Large intestine (tissue), 12 donors: ENCODE measurements around the gene SPINK5. TPM values are rescaled to one million over a fixed set of nuclear protein-coding genes. Genes with fewer than 3 reads are reported as not detected.

ENCODE experiments used
- DNase-seq, 2 donors: peaks; one replicate each; pipeline versions ENCODE4 v3.0.0 to v3.0.0-alpha.2; 2013
- H3K27ac ChIP-seq: one replicate; pipeline ENCODE4 v1.5.1; 2013; ENCODE audit warnings: low read length
- H3K27me3 ChIP-seq: 2 replicates; pipeline ENCODE4 v1.6.1; 2013; ENCODE audit warnings: low read length; ENCODE audit not compliant: control insufficient read depth, insufficient read depth
- H3K36me3 ChIP-seq: 2 replicates; pipeline ENCODE4 v1.6.1; 2013; ENCODE audit warnings: low read length; ENCODE audit not compliant: control insufficient read depth, insufficient read depth
- H3K4me1 ChIP-seq: one replicate; pipeline ENCODE4 v1.6.1; 2013; ENCODE audit warnings: low read length; ENCODE audit not compliant: control insufficient read depth, insufficient read depth
- H3K4me3 ChIP-seq: one replicate; pipeline ENCODE4 v1.5.1; 2013; ENCODE audit warnings: low read length
- H3K9me3 ChIP-seq: one replicate; pipeline ENCODE4 v1.6.1; 2013; ENCODE audit warnings: mild to moderate bottlenecking, low read depth, low read length, moderate library complexity; ENCODE audit not compliant: control insufficient read depth
- WGBS: methylation state at CpG from one replicate; pipeline ENCODE4 v1.1.5; 2013; ENCODE audit warnings: low lambda C conversion rate; ENCODE audit not compliant: insufficient coverage; 5-methylcytosine and 5-hydroxymethylcytosine counted together
- long read RNA-seq, 11 donors: transcript quantifications; one replicate each; lab custom pipeline, GENCODE V29; 2026
- polyA plus RNA-seq: library from polyadenylated mRNA; unstranded; fragments of 120-200 nt; gene quantifications from one replicate; pipeline ENCODE4 v1.2.1, GENCODE V29; 2013

The SPINK5 gene, protein sequence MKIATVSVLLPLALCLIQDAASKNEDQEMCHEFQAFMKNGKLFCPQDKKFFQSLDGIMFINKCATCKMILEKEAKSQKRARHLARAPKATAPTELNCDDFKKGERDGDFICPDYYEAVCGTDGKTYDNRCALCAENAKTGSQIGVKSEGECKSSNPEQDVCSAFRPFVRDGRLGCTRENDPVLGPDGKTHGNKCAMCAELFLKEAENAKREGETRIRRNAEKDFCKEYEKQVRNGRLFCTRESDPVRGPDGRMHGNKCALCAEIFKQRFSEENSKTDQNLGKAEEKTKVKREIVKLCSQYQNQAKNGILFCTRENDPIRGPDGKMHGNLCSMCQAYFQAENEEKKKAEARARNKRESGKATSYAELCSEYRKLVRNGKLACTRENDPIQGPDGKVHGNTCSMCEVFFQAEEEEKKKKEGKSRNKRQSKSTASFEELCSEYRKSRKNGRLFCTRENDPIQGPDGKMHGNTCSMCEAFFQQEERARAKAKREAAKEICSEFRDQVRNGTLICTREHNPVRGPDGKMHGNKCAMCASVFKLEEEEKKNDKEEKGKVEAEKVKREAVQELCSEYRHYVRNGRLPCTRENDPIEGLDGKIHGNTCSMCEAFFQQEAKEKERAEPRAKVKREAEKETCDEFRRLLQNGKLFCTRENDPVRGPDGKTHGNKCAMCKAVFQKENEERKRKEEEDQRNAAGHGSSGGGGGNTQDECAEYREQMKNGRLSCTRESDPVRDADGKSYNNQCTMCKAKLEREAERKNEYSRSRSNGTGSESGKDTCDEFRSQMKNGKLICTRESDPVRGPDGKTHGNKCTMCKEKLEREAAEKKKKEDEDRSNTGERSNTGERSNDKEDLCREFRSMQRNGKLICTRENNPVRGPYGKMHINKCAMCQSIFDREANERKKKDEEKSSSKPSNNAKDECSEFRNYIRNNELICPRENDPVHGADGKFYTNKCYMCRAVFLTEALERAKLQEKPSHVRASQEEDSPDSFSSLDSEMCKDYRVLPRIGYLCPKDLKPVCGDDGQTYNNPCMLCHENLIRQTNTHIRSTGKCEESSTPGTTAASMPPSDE
- 0.70 TPM for polyA plus RNA-seq
- long read RNA-seq, donor 1: 0 reads
- long read RNA-seq, donor 2: 0 reads
- long read RNA-seq, donor 3: 0 reads
- long read RNA-seq, donor 4: 0 reads
- long read RNA-seq, donor 5: 0 reads
- long read RNA-seq, donor 6: 0 reads
- long read RNA-seq, donor 7: 0 reads
- long read RNA-seq, donor 8: 0 reads
- long read RNA-seq, donor 9: 0 reads
- long read RNA-seq, donor 10: 0 reads
- long read RNA-seq, donor 11: 0 reads

GRCh38 chr5:148063861-148064260 is at the start of gene SPINK5:
TSS of gene SPINK5 (plus strand) at chr5:148063980. CDS start at chr5:148064045, 65 bp downstream.
- Histone ChIP-seq H3K9me3 (no peaks in the 10 kb centered on the region), H3K36me3 (no peaks in the 10 kb centered on the region), H3K27ac (no peak within 1 kb of the TSS), H3K4me3 (no peak within 1 kb of the TSS), H3K4me1 (no peaks in the 10 kb centered on the region), H3K27me3 (no peaks in the 10 kb centered on the region)
- no peak for DNase-seq
- no CpG with 5 or more reads among the region's 5 CpGs for WGBS

GRCh38 chr5:148014276-148014675 is 49.5 kb upstream of the SPINK5 start:
- Histone ChIP-seq H3K9me3 (no peaks in the 10 kb centered on the region), H3K27ac (no peak overlapping the region), H3K27me3 (no peaks in the 10 kb centered on the region), H3K36me3 (no peaks in the 10 kb centered on the region), H3K4me1 (no peaks in the 10 kb centered on the region), H3K4me3 (no peak overlapping the region)
- no CpG with 5 or more reads among the region's 3 CpGs for WGBS
- DNase-seq: no peak

GRCh38 chr5:148020257-148020988 is 43.4 kb upstream of the SPINK5 start:
- Histone ChIP-seq H3K36me3 (no peaks in the 10 kb centered on the region), H3K27ac (no peak overlapping the region), H3K4me3 (no peak overlapping the region), H3K4me1 (no peaks in the 10 kb centered on the region), H3K9me3 (no peaks in the 10 kb centered on the region), H3K27me3 (no peaks in the 10 kb centered on the region)
- WGBS: 96% methylated on average over 3 of the region's 3 CpGs
- DNase-seq: no peak

DNA sequence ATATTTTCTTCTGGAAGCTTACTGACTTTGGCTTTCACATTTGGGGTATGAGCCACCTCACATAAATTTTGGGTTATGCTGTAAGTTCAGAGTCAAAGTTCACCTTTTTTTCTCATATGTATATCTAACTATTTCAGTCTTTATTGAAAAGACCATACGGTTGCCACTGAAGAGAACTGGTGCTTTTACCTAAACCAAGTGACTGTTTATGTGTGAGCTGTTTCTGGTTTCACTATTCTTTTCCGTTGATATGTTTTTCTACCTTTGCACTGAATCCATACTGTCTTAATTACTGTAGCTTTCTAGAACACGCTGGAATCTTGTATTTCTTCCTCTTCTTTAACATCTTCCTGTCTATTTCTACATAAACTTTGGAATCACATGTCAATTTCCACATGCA is 36.3 kb upstream of the SPINK5 start:
- no peaks in the 10 kb centered on the region for H3K4me1 ChIP-seq
- H3K4me3 ChIP-seq: no peak overlapping the region
- 74% methylated on average over 2 of the region's 3 CpGs for WGBS
- H3K27me3 ChIP-seq: no peaks in the 10 kb centered on the region
- H3K9me3 ChIP-seq: no peaks in the 10 kb centered on the region
- H3K36me3 ChIP-seq: no peaks in the 10 kb centered on the region
- DNase-seq: no peak
- no peak overlapping the region for H3K27ac ChIP-seq

DNA sequence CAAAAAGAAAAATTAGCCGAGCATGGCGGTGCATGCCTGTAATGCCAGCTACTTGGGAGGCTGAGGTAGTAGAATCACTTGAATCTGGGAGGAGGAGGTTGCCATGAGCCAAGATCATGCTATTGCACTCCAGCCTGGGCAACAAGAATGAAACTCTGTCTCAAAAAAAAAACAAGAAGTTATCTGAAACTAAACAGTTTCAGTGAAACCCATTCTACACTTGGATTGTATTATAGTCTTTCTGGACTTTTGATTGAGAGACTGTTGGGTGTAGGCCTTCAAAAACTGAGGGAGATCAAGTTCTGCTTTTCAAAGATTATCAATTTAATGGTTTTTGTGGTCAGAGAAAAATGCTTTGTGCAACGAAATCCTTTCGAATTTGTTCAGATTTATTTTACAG is 34.6 kb upstream of the SPINK5 start:
- Histone ChIP-seq H3K36me3 (no peaks in the 10 kb centered on the region), H3K4me3 (no peak overlapping the region), H3K27ac (no peak overlapping the region), H3K27me3 (no peaks in the 10 kb centered on the region), H3K9me3 (no peaks in the 10 kb centered on the region), H3K4me1 (no peaks in the 10 kb centered on the region)
- WGBS: 85% methylated on average over 2 of the region's 4 CpGs
- DNase-seq: no peak

GRCh38 chr5:148033134-148033533 is 30.6 kb upstream of the SPINK5 start:
- H3K27ac ChIP-seq: no peak overlapping the region
- no CpG with 5 or more reads among the region's 1 CpG for WGBS
- H3K27me3 ChIP-seq: no peaks in the 10 kb centered on the region
- no peaks in the 10 kb centered on the region for H3K36me3 ChIP-seq
- no peaks in the 10 kb centered on the region for H3K4me1 ChIP-seq
- DNase-seq: peak in 1 of 2 donors; percentile 2
- no peaks in the 10 kb centered on the region for H3K9me3 ChIP-seq
- H3K4me3 ChIP-seq: no peak overlapping the region

GRCh38 chr5:148035676-148036075 is 28.1 kb upstream of the SPINK5 start:
- H3K9me3 ChIP-seq: no peaks in the 10 kb centered on the region

GRCh38 chr5:148042881-148043280 is 20.9 kb upstream of the SPINK5 start:
- Histone ChIP-seq H3K27ac (no peak overlapping the region), H3K4me3 (no peak overlapping the region), H3K4me1 (no peaks in the 10 kb centered on the region), H3K36me3 (no peaks in the 10 kb centered on the region), H3K9me3 (no peaks in the 10 kb centered on the region), H3K27me3 (no peaks in the 10 kb centered on the region)
- no CpG with 5 or more reads among the region's 5 CpGs for WGBS
- DNase-seq: no peak

More at GRCh38 chr5:148035676-148036075, 28.1 kb upstream of the SPINK5 start:
- H3K27me3 ChIP-seq: no peaks in the 10 kb centered on the region
- H3K36me3 ChIP-seq: no peaks in the 10 kb centered on the region
- H3K4me3 ChIP-seq: no peak overlapping the region
- H3K27ac ChIP-seq: no peak overlapping the region
- no peaks in the 10 kb centered on the region for H3K4me1 ChIP-seq
- no peak for DNase-seq

- Histone ChIP-seq H3K4me1 (no peaks in the 10 kb centered on the region), H3K36me3 (no peaks in the 10 kb centered on the region), H3K27me3 (no peaks in the 10 kb centered on the region), H3K9me3 (no peaks in the 10 kb centered on the region), H3K4me3 (no peak overlapping the region), H3K27ac (no peak overlapping the region)
- no peak for DNase-seq
- WGBS: 100% methylated on average over 2 of the region's 2 CpGs
Measured at GRCh38 chr5:148043705-148044104, 20.1 kb upstream of the SPINK5 start.
